ENCODE results near the gene SUZ12.
"Not testable (repeated sequence)": the region's sequence is repeated elsewhere in the genome, so short reads cannot be mapped to it uniquely, and the experiment has no call there.

Gene SUZ12

DNA sequence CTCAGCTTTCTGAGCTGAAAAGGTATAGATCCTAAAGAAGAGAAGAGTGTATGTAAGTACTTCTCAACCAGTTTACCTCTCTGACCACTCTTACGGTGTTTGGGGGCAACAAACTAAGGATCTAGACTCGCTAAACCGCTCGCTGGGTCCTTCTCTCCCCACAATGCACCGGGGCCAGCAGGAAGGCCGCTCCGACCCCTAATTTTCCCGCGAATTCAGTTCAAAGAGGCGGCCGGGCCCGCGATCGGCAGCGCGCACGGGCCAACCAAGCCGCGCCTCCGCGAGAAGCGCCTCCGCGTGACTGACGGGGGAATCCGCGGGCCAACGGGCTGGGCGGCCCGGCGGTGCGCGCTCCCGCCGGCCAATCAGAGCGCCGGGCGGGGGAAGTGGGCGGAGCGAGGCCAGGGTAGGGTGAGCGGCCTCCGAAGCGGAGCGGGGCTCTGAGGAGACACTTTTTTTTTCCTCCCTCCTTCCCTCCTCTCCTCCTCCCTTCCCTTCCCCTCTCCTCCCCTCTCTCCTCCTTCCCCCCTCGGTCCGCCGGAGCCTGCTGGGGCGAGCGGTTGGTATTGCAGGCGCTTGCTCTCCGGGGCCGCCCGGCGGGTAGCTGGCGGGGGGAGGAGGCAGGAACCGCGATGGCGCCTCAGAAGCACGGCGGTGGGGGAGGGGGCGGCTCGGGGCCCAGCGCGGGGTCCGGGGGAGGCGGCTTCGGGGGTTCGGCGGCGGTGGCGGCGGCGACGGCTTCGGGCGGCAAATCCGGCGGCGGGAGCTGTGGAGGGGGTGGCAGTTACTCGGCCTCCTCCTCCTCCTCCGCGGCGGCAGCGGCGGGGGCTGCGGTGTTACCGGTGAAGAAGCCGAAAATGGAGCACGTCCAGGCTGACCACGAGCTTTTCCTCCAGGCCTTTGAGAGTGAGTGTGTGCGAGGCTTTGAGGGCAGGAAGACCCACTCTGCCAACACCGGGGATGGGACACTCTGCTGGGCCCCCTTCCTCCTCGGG is at the start of gene SUZ12:
Gene SUZ12 (plus strand): TSS at position 393 of the 995 bp plus-strand sequence. CDS start 240 bp downstream, at position 633.
- DNase-seq (ENCODE audit: low read depth in 2 of 2), result peak; percentile 77 to 78

DNA sequence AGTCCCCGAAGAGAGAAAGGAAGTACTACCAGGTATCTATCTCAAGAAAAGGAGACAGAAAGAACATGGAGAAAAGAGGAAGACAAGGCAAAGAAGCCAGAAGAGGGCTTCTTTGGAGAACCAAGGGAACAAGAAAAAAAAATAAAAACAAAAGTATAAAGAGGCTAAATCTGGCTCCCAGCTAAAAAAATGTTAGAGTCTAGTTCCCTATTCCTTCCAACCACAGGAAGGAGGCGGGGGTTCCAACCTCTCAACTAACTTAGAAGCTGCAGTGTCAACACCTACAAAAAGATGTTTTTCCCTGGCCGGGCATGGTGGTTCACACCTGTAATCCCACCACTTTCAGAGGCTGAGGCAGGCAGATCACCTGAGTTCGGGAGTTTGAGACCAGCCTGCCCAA is 48.7 kb upstream of the SUZ12 start:
- DNase-seq (ENCODE audit: low read depth in 2 of 2), result no peak

DNA sequence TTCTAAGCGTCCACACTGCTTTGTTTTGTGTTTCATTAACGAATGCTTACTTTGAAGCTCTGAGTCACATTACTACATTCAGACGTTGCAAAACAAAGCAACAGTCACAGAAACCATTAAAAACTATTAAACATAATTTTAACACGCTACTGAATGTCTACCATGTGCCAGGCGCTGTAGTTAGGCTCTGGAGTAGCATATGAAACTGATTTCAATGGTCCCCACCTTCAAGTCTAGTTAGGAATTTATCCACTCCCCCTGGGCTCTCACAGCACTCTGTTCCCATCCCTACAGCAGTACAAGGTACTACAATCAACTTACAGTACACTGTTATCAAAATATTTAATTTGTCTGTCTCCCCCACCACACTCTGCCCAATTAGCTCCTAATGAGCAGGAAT is 35.9 kb upstream of the SUZ12 start:
- no peak for DNase-seq (ENCODE audit: low read depth in 2 of 2)

DNA sequence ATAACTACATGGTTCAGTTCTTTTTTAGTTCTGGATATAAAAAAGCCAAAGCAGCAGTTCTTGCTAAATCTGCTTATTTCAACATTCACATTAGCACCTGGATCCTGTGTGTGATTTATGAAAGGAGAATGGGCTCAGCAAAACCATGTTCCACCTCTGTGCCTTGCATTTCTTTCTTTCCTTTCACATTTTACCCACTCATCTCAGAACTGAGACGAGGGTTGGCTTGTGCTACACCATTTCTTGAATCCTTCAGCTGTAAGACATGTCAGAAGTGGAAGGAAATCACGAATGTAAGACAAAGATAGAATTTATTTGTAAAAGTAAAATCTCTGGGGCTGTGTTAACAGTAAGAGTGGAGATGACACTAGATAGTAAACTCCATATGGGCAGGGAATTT is 34.1 kb upstream of the SUZ12 start:
- DNase-seq (ENCODE audit: low read depth in 2 of 2), result no peak

GRCh38 chr17:31903401-31903800 is 33.4 kb upstream of the SUZ12 start:
- no peak for DNase-seq (ENCODE audit: low read depth in 2 of 2)

DNA sequence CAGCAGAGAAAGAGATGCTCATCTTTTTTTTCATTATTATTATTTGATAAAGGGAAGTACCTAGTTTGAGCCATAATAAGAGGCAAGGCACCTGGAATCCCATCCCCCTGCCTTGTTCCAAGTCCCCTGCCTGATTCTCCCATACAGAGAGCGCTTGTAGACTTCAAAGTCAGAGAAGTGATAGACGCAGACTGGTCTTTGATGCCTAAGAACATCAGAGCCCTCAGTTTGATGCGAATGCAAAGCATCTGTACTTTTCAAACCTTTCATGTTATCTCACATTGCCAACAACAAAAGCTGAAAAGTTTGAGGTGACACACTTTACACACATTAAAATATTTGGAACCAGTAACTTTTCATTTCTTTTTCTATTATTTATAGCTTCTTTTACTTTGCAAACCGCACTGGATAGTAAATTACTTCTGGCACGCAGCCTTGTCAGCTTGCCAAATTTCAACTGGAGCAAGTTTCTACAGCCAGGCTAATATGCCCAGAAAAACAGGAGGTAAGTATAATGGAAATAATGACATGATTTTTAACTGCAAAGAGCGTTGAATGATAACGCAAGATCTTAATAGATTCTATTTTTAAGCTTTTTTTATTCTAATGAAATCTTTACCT is 29.4 kb upstream of the SUZ12 start:
- no peak for DNase-seq (ENCODE audit: low read depth in 2 of 2)

- DNase-seq (ENCODE audit: low read depth in 2 of 2), result no peak
These were observed 28.4 kb upstream of the SUZ12 start for GRCh38 chr17:31908386-31908785.

GRCh38 chr17:31912705-31913104 is 24.1 kb upstream of the SUZ12 start:
- not testable (repeated sequence) for DNase-seq (ENCODE audit: low read depth in 2 of 2)

- DNase-seq (ENCODE audit: low read depth in 2 of 2), result no peak
These were observed 21.2 kb upstream of the SUZ12 start for GRCh38 chr17:31915456-31916100.

GRCh38 chr17:31916491-31917064 is 20.2 kb upstream of the SUZ12 start:
- DNase-seq (ENCODE audit: low read depth in 2 of 2), result no peak

GRCh38 chr17:31917065-31917529 is 19.7 kb upstream of the SUZ12 start:
- no peak for DNase-seq (ENCODE audit: low read depth in 2 of 2)

DNA sequence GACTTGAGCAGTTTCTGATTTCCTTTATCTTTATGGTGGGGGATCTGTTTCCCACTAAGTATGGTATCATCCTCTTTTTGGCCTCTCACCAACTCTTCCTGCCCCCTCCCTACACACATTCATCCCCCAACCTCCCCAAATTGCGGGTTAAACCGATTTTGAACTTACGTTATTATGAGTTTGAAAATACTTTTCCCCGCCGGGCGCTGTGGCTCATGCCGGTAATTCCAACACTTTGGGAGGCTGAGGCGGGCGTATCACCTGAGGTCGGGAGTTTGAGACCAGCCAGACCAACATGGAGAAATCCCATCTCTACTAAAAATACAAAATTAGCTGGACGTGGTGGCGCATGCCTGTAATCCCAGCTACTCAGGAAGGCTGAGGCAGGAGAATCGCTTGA is 19.1 kb upstream of the SUZ12 start:
- DNase-seq (ENCODE audit: low read depth in 2 of 2), result not testable (repeated sequence)

GRCh38 chr17:31918701-31919128 is 18.1 kb upstream of the SUZ12 start:
- DNase-seq (ENCODE audit: low read depth in 2 of 2), result no peak

GRCh38 chr17:31919802-31920525 is 16.8 kb upstream of the SUZ12 start:
- DNase-seq (ENCODE audit: low read depth in 2 of 2), result no peak

GRCh38 chr17:31926100-31926729 is 10.6 kb upstream of the SUZ12 start:
- DNase-seq (ENCODE audit: low read depth in 2 of 2), result no peak

- DNase-seq (ENCODE audit: low read depth in 2 of 2), result no peak
These were observed 5.1 kb upstream of the SUZ12 start for GRCh38 chr17:31931756-31932155.

DNA sequence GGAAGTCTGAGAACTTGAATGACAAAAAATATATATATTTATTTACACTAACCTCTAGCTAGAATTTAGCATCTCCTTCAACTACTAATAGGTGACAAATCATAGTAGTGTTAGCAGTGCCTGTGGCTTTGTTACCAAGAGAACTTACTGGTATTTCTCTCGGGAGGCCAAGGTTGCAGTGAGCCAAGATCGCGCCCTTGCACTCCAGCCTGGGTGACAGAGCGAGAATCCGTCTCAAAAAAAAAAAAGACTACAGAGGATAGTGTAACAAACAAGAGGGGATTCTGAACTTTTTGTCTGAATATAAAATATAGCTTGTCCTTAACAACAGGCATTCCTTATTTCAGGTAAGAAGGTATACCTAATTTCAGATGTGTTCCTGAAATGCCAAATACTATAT is 1.3 kb upstream of the SUZ12 start:
- no peak for DNase-seq (ENCODE audit: low read depth in 2 of 2)

- not testable (repeated sequence) for DNase-seq (ENCODE audit: low read depth in 2 of 2)
These were observed 1.3 kb downstream of the SUZ12 start for GRCh38 chr17:31937926-31938641.

GRCh38 chr17:31941916-31942315 is 5.1 kb downstream of the SUZ12 start:
- not testable (repeated sequence) for DNase-seq (ENCODE audit: low read depth in 2 of 2)

GRCh38 chr17:31942396-31942795 is 5.6 kb downstream of the SUZ12 start:
- DNase-seq (ENCODE audit: low read depth in 2 of 2), result not testable (repeated sequence)
